Esophagus muscularis mucosa (tissue), 4 donors: ENCODE measurements around the gene NCOR1.

Source experiments
- EP300 ChIP-seq: sonication (generic); formaldehyde crosslinking; IDR thresholded peaks from one replicate; pipeline ENCODE4 v1.6.1; 2017; ENCODE audit warnings: antibody characterized with exemption
- POLR2A ChIP-seq: fragments of 450-650 bp; IDR thresholded peaks from one replicate; pipeline ENCODE4 v1.6.1; 2017; ENCODE audit warnings: antibody characterized with exemption, moderate library complexity, mild to moderate bottlenecking, low read depth
- TF ChIP-seq, protein P1 (sequence below), 3 experiments: fragments of 200-600 bp in 2 of 3; fragments of 450-650 bp in 1 of 3; sonication (generic) in 2 of 3; IDR thresholded peaks; one replicate each; pipeline ENCODE4 v1.5.1; 2017 to 2019; ENCODE audit warnings: antibody characterized with exemption in 3 of 3, mild to moderate bottlenecking in 2 of 3, moderate library complexity in 1 of 3

DNA sequence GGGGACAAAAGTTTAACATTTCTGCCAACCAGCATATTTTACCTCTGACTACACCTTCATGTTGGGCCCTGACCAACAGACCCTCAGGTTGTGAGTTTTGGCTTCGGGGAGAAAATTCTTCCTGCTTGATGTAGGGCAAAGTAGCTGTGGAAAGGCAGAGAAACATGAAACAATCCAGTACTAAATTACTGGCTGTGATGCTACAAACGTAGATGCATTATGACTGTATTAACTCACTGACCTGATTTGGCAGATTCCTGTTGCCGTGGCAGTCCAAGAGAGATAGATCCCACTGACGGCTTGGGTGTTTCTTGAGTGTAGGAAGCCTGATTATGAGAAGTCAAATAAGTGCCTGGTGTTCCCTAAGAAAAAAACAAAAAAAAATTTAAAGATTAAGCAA is 135.0 kb downstream of the NCOR1 start:
- TF ChIP-seq, protein P1, sequence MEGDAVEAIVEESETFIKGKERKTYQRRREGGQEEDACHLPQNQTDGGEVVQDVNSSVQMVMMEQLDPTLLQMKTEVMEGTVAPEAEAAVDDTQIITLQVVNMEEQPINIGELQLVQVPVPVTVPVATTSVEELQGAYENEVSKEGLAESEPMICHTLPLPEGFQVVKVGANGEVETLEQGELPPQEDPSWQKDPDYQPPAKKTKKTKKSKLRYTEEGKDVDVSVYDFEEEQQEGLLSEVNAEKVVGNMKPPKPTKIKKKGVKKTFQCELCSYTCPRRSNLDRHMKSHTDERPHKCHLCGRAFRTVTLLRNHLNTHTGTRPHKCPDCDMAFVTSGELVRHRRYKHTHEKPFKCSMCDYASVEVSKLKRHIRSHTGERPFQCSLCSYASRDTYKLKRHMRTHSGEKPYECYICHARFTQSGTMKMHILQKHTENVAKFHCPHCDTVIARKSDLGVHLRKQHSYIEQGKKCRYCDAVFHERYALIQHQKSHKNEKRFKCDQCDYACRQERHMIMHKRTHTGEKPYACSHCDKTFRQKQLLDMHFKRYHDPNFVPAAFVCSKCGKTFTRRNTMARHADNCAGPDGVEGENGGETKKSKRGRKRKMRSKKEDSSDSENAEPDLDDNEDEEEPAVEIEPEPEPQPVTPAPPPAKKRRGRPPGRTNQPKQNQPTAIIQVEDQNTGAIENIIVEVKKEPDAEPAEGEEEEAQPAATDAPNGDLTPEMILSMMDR (IDR thresholded peaks at IDR 0.05), result no peak
- TF ChIP-seq POLR2A (no peak), EP300 (no peak)
